Activated T-cell treated with anti-CD3 and anti-CD28 coated beads, Interleukin-2, amount 50 U/mL, for 72 hours (primary cell): ENCODE results near the gene GINS1. TPM values are rescaled to one million over a fixed set of nuclear protein-coding genes. Genes with fewer than 3 reads are reported as not detected.
"Not testable (repeated sequence)": the region's sequence is repeated elsewhere in the genome, so short reads cannot be mapped to it uniquely, and the experiment has no call there.

ENCODE experiments used
- ATAC-seq, 2 donors: fragments of 150-1000 bp; cut with Tn5 transposase; replicated peaks in 1 of 2; 2 replicates each; pipeline ENCODE4 v1.10.0; 2021; ENCODE audit warnings: moderate library complexity in 2 of 2, mild to moderate bottlenecking in 1 of 2
- DNase-seq, 2 donors: peaks; one replicate each; pipeline ENCODE4 v3.0.0; 2021 to 2022; ENCODE audit warnings: mixed read lengths in 1 of 2
- H3K27ac Mint-ChIP-seq: one replicate; pipeline ENCODE4 v1.8.0; 2022; ENCODE audit warnings: mild to moderate bottlenecking, moderate library complexity, mixed read lengths
- H3K27me3 Mint-ChIP-seq: one replicate; pipeline ENCODE4 v1.8.0; 2022; ENCODE audit warnings: low read depth, mixed read lengths
- H3K36me3 Mint-ChIP-seq, 2 donors: one replicate each; pipeline ENCODE4 v1.8.0; 2022; ENCODE audit warnings: mixed read lengths in 2 of 2, mild to moderate bottlenecking in 1 of 2; ENCODE audit not compliant: insufficient read depth in 2 of 2
- H3K4me1 Mint-ChIP-seq: one replicate; pipeline ENCODE4 v1.8.0; 2022; ENCODE audit warnings: low read depth, mixed read lengths
- H3K4me3 Mint-ChIP-seq, 2 donors: one replicate each; pipeline ENCODE4 v1.8.0; 2022; ENCODE audit warnings: mild to moderate bottlenecking in 2 of 2, mixed read lengths in 2 of 2, moderate library complexity in 2 of 2
- H3K9me3 Mint-ChIP-seq, 2 donors: one replicate each; pipeline ENCODE4 v1.8.0; 2022; ENCODE audit warnings: mixed read lengths in 2 of 2
- total RNA-seq, 2 donors: library from RNA; stranded (reverse); gene quantifications; one replicate each; pipeline ENCODE4 v1.2.3, GENCODE V29; 2022

The GINS1 gene
- total RNA-seq, 2 donors from 2014 or later: 22.4 to 24.3 TPM

GRCh38 chr20:25397821-25398220 lies 9.7 kb upstream of the GINS1 start:
- DNase-seq: no peak
- no peak overlapping the region for H3K4me3 Mint-ChIP-seq
- no peaks in the 10 kb centered on the region for H3K4me1 Mint-ChIP-seq
- H3K27me3 Mint-ChIP-seq: no peaks in the 10 kb centered on the region
- no peak overlapping the region for H3K27ac Mint-ChIP-seq
- H3K9me3 Mint-ChIP-seq: peaks cover 2 to 4% of the 10 kb centered on the region in 2 donors
- no peak for ATAC-seq
- H3K36me3 Mint-ChIP-seq: peaks cover 2 to 4% of the 10 kb centered on the region in 2 donors

GRCh38 chr20:25398376-25399036 lies 9.0 kb upstream of the GINS1 start:
- no peak overlapping the region for H3K4me3 Mint-ChIP-seq
- ATAC-seq (no peak), DNase-seq (no peak)
- peaks cover 5 to 8% of the 10 kb centered on the region in 2 donors for H3K9me3 Mint-ChIP-seq
- H3K36me3 Mint-ChIP-seq: peaks cover 6 to 7% of the 10 kb centered on the region in 2 donors
- no peaks in the 10 kb centered on the region for H3K4me1 Mint-ChIP-seq
- H3K27me3 Mint-ChIP-seq: no peaks in the 10 kb centered on the region
- H3K27ac Mint-ChIP-seq: no peak overlapping the region

- peak in 1 of 2 donors; percentile 29 for DNase-seq
- H3K27ac Mint-ChIP-seq: no peak overlapping the region
- H3K4me3 Mint-ChIP-seq: no peak overlapping the region
- peak; percentile 47 to 49 for ATAC-seq
- H3K9me3 Mint-ChIP-seq: peaks cover 5 to 8% of the 10 kb centered on the region in 2 donors
- H3K4me1 Mint-ChIP-seq: no peaks in the 10 kb centered on the region
- peaks cover 6 to 7% of the 10 kb centered on the region in 2 donors for H3K36me3 Mint-ChIP-seq
- H3K27me3 Mint-ChIP-seq: no peaks in the 10 kb centered on the region
These were observed 8.4 kb upstream of the GINS1 start for GRCh38 chr20:25399037-25399430.

- DNase-seq, H3K4me3 Mint-ChIP-seq, H3K4me1 Mint-ChIP-seq, H3K27me3 Mint-ChIP-seq, ATAC-seq, H3K27ac Mint-ChIP-seq: not testable (repeated sequence)
- H3K36me3 Mint-ChIP-seq: peaks cover 7 to 12% of the 10 kb centered on the region in 2 donors
- H3K9me3 Mint-ChIP-seq: peaks cover 5 to 11% of the 10 kb centered on the region in 2 donors
These were observed 7.2 kb upstream of the GINS1 start for GRCh38 chr20:25400291-25400732.

- Mint-ChIP-seq H3K4me3 (no peak overlapping the region), H3K36me3 (peaks cover 8 to 13% of the 10 kb centered on the region in 2 donors), H3K9me3 (peaks cover 5 to 11% of the 10 kb centered on the region in 2 donors), H3K27me3 (no peaks in the 10 kb centered on the region), H3K27ac (no peak overlapping the region), H3K4me1 (peaks cover 9% of the 10 kb centered on the region)
- ATAC-seq (no peak), DNase-seq (no peak)
These were observed 4.9 kb upstream of the GINS1 start for GRCh38 chr20:25402583-25402982.

- H3K27me3 Mint-ChIP-seq: no peaks in the 10 kb centered on the region
- peaks cover 25% of the 10 kb centered on the region for H3K4me1 Mint-ChIP-seq
- no peak for DNase-seq
- peak overlapping the region; percentile 88 for H3K4me3 Mint-ChIP-seq
- H3K36me3 Mint-ChIP-seq: peaks cover 13 to 14% of the 10 kb centered on the region in 2 donors
- H3K9me3 Mint-ChIP-seq: peaks cover 2 to 6% of the 10 kb centered on the region in 2 donors
- peak overlapping the region; percentile 93 for H3K27ac Mint-ChIP-seq
- ATAC-seq: peak in 1 of 2 donors; percentile 29
These were observed 686 bp downstream of the GINS1 start for GRCh38 chr20:25408170-25408547.

- Mint-ChIP-seq H3K4me3 (peak overlapping the region; percentile 88), H3K36me3 (peaks cover 10 to 16% of the 10 kb centered on the region in 2 donors), H3K27me3 (no peaks in the 10 kb centered on the region), H3K27ac (peak overlapping the region; percentile 93), H3K4me1 (peaks cover 25% of the 10 kb centered on the region), H3K9me3 (peaks cover 0 to 3% of the 10 kb centered on the region in 2 donors)
- ATAC-seq (no peak), DNase-seq (no peak)
These were observed 1.4 kb downstream of the GINS1 start for GRCh38 chr20:25408890-25409289.

GRCh38 chr20:25418776-25419175 lies 11.3 kb downstream of the GINS1 start:
- H3K9me3 Mint-ChIP-seq: no peaks in the 10 kb centered on the region
- DNase-seq (no peak), ATAC-seq (no peak)
- H3K4me3 Mint-ChIP-seq: no peak overlapping the region
- no peaks in the 10 kb centered on the region for H3K27me3 Mint-ChIP-seq
- no peaks in the 10 kb centered on the region for H3K4me1 Mint-ChIP-seq
- H3K27ac Mint-ChIP-seq: no peak overlapping the region
- peaks cover 0 to 28% of the 10 kb centered on the region in 2 donors for H3K36me3 Mint-ChIP-seq

GRCh38 chr20:25421102-25421501 lies 13.6 kb downstream of the GINS1 start:
- Mint-ChIP-seq H3K4me1 (peaks cover 13% of the 10 kb centered on the region), H3K27me3 (no peaks in the 10 kb centered on the region), H3K9me3 (no peaks in the 10 kb centered on the region), H3K27ac (no peak overlapping the region), H3K4me3 (no peak overlapping the region), H3K36me3 (peaks cover 4 to 29% of the 10 kb centered on the region in 2 donors)
- no peak for ATAC-seq
- DNase-seq: no peak

GRCh38 chr20:25422032-25422431 lies 14.6 kb downstream of the GINS1 start:
- H3K9me3 Mint-ChIP-seq: no peaks in the 10 kb centered on the region
- peaks cover 4 to 30% of the 10 kb centered on the region in 2 donors for H3K36me3 Mint-ChIP-seq
- no peak overlapping the region for H3K4me3 Mint-ChIP-seq
- DNase-seq (no peak), ATAC-seq (no peak)
- H3K27me3 Mint-ChIP-seq: no peaks in the 10 kb centered on the region
- no peak overlapping the region for H3K27ac Mint-ChIP-seq
- peaks cover 13% of the 10 kb centered on the region for H3K4me1 Mint-ChIP-seq

GRCh38 chr20:25424536-25424935 lies 17.1 kb downstream of the GINS1 start:
- no peak for ATAC-seq
- no peak overlapping the region for H3K4me3 Mint-ChIP-seq
- H3K27me3 Mint-ChIP-seq: no peaks in the 10 kb centered on the region
- H3K4me1 Mint-ChIP-seq: peaks cover 13% of the 10 kb centered on the region
- H3K36me3 Mint-ChIP-seq: peaks cover 9 to 43% of the 10 kb centered on the region in 2 donors
- no peak overlapping the region for H3K27ac Mint-ChIP-seq
- H3K9me3 Mint-ChIP-seq: no peaks in the 10 kb centered on the region
- DNase-seq: no peak

- H3K4me3 Mint-ChIP-seq: no peak overlapping the region
- peaks cover 3 to 28% of the 10 kb centered on the region in 2 donors for H3K36me3 Mint-ChIP-seq
- DNase-seq (no peak), ATAC-seq (no peak)
- H3K9me3 Mint-ChIP-seq: no peaks in the 10 kb centered on the region
- H3K4me1 Mint-ChIP-seq: no peaks in the 10 kb centered on the region
- H3K27ac Mint-ChIP-seq: no peak overlapping the region
- no peaks in the 10 kb centered on the region for H3K27me3 Mint-ChIP-seq
These were observed 29.7 kb downstream of the GINS1 start for GRCh38 chr20:25437153-25437581.

- ATAC-seq: no peak
- no peaks in the 10 kb centered on the region for H3K9me3 Mint-ChIP-seq
These were observed 31.9 kb downstream of the GINS1 start for GRCh38 chr20:25439328-25439727.

GRCh38 chr20:25444556-25444955 lies 37.1 kb downstream of the GINS1 start:
- DNase-seq (no peak), ATAC-seq (no peak)
- no peaks in the 10 kb centered on the region for H3K4me1 Mint-ChIP-seq
- H3K4me3 Mint-ChIP-seq: no peak overlapping the region
- H3K9me3 Mint-ChIP-seq: no peaks in the 10 kb centered on the region
- H3K36me3 Mint-ChIP-seq: peaks cover 12 to 48% of the 10 kb centered on the region in 2 donors
- no peaks in the 10 kb centered on the region for H3K27me3 Mint-ChIP-seq
- H3K27ac Mint-ChIP-seq: no peak overlapping the region

More at GRCh38 chr20:25439328-25439727, 31.9 kb downstream of the GINS1 start:
- H3K4me1 Mint-ChIP-seq: no peaks in the 10 kb centered on the region
- H3K27me3 Mint-ChIP-seq: no peaks in the 10 kb centered on the region
- DNase-seq: no peak
- no peak overlapping the region for H3K4me3 Mint-ChIP-seq
- H3K36me3 Mint-ChIP-seq: peaks cover 3 to 29% of the 10 kb centered on the region in 2 donors
- H3K27ac Mint-ChIP-seq: no peak overlapping the region
